Neural crest cell (in vitro differentiated cells): Measurements from ENCODE around the gene CUL1. TPM values are rescaled to one million over a fixed set of nuclear protein-coding genes. Genes with fewer than 3 reads are reported as not detected.

ENCODE experiments used
- DNase-seq: peaks from one replicate; pipeline ENCODE4 v3.0.0; 2021; ENCODE audit warnings: low read depth, mixed read lengths, low spot score
- H3K27ac Mint-ChIP-seq: one replicate; pipeline ENCODE4 v1.8.0; 2021; ENCODE audit warnings: mild to moderate bottlenecking, mixed read lengths; ENCODE audit not compliant: unreplicated experiment
- H3K27me3 Mint-ChIP-seq: 2 replicates; pipeline ENCODE4 v1.8.0; 2021; ENCODE audit warnings: low read depth, mild to moderate bottlenecking, mixed read lengths
- H3K36me3 Mint-ChIP-seq: 2 replicates; pipeline ENCODE4 v1.8.0; 2021; ENCODE audit warnings: low read depth, mild to moderate bottlenecking, mixed read lengths
- H3K4me1 Mint-ChIP-seq: 2 replicates; pipeline ENCODE4 v1.8.0; 2021; ENCODE audit warnings: mixed read lengths
- H3K4me3 Mint-ChIP-seq: one replicate; pipeline ENCODE4 v1.8.0; 2021; ENCODE audit warnings: mild to moderate bottlenecking, mixed read lengths
- H3K9me3 Mint-ChIP-seq: 2 replicates; pipeline ENCODE4 v1.8.0; 2021; ENCODE audit warnings: mixed read lengths
- total RNA-seq: library from RNA; stranded (reverse); gene quantifications from 2 replicates; pipeline ENCODE4 v1.2.1, GENCODE V29; 2021
- TF ChIP-seq, protein P1 (sequence below): fragments of 200-600 bp; sonication (generic); conservative IDR thresholded peaks from 2 replicates; pipeline ENCODE4 v1.5.0; 2021; ENCODE audit warnings: antibody characterized with exemption, mild to moderate bottlenecking

The CUL1 gene
- total RNA-seq, 1 donor from 2014 or later: 70.0 TPM

GRCh38 chr7:148686312-148686937, 12.3 kb upstream of the CUL1 start:
- TF ChIP-seq, protein P1, sequence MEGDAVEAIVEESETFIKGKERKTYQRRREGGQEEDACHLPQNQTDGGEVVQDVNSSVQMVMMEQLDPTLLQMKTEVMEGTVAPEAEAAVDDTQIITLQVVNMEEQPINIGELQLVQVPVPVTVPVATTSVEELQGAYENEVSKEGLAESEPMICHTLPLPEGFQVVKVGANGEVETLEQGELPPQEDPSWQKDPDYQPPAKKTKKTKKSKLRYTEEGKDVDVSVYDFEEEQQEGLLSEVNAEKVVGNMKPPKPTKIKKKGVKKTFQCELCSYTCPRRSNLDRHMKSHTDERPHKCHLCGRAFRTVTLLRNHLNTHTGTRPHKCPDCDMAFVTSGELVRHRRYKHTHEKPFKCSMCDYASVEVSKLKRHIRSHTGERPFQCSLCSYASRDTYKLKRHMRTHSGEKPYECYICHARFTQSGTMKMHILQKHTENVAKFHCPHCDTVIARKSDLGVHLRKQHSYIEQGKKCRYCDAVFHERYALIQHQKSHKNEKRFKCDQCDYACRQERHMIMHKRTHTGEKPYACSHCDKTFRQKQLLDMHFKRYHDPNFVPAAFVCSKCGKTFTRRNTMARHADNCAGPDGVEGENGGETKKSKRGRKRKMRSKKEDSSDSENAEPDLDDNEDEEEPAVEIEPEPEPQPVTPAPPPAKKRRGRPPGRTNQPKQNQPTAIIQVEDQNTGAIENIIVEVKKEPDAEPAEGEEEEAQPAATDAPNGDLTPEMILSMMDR: no peak
- Mint-ChIP-seq H3K4me3 (no peak overlapping the region), H3K4me1 (no peaks in the 10 kb centered on the region), H3K36me3 (no peaks in the 10 kb centered on the region), H3K27me3 (no peaks in the 10 kb centered on the region), H3K9me3 (peaks cover 11% of the 10 kb centered on the region), H3K27ac (no peak overlapping the region)
- no peak for DNase-seq

DNA sequence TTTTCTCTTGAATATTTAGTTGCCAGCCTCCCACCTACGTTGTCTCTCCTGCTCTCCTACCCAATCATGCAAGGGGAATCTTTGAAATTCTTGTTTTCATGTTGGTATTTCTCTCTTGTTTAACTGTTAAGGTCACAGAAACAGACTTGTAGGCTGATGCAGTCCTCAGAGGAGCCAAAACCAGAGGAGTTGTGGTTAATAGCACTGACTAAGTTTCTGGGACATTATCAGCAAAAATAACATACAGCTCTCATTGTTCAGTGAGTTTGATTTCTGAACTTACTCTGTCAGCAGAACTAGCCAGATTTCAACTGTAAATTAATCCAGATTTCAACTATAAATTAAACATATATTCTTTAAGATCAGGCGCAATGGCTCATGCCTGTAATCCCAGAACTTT, 11.1 kb upstream of the CUL1 start:
- Mint-ChIP-seq H3K27me3 (no peaks in the 10 kb centered on the region), H3K9me3 (peaks cover 4% of the 10 kb centered on the region), H3K4me3 (no peak overlapping the region), H3K36me3 (no peaks in the 10 kb centered on the region), H3K27ac (no peak overlapping the region), H3K4me1 (no peaks in the 10 kb centered on the region)
- TF ChIP-seq, protein P1: no peak
- no peak for DNase-seq

DNA sequence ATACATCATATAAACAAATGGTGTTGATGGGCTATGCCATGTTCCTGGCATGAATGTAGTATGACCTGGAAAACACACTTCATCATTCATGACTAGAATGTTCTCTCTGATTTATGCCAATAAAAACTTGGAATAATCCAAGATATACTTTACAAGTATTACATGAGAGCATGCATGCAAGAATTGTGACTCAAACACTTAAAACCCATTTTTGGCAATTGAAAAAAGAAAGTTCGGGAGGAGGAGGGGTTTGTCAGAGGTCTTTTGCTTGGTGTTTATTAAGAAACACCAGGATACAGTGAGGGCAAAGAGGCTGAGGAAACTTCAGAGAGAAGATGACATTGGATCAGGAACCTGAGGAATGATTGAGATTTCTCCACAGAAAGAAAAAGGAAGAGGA, 10.2 kb upstream of the CUL1 start:
- Mint-ChIP-seq H3K36me3 (no peaks in the 10 kb centered on the region), H3K27ac (no peak overlapping the region), H3K4me3 (no peak overlapping the region), H3K4me1 (no peaks in the 10 kb centered on the region), H3K9me3 (peaks cover 4% of the 10 kb centered on the region), H3K27me3 (no peaks in the 10 kb centered on the region)
- TF ChIP-seq, protein P1: no peak
- DNase-seq: no peak

DNA sequence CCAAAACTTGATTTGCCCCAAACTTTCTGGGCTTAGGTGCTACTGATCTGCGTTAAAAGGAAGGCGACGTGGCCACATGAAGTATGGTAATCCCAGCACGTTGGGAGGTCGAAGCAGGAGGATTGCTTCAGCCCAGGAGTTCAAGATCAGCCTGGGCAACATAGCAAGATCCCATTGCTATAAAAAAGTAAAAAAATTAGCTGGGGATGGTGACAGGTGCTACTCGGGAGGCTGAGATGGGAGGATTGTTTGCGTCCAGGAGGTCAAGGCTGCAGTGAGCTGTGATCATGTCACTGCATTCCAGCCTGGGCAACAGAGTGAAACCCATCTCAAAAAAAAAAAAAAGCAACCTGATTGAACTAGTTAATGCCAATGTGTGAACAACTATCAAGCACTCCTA, 5.1 kb upstream of the CUL1 start:
- DNase-seq: no peak
- TF ChIP-seq, protein P1: no peak
- Mint-ChIP-seq H3K4me1 (peaks cover 20% of the 10 kb centered on the region), H3K9me3 (peaks cover 4% of the 10 kb centered on the region), H3K36me3 (no peaks in the 10 kb centered on the region), H3K4me3 (no peak overlapping the region), H3K27me3 (no peaks in the 10 kb centered on the region), H3K27ac (no peak overlapping the region)

DNA sequence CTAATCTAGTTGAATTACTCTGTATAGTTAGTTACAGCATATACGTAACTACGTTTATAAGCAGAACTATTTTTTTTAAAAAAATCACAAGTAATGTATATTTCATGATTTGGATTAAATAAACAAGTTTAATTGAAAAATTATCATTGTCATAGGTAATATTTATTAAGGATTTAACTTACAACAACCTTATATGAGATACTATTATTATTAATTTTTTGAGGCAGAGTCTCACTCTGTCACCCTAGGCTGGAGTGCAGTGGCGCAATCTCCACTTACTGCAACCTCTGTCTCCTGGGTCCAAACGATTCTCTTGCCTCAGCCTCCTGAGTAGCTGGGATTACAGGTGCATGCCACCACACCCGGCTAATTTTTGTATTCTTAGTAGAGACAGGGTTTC, 4.1 kb upstream of the CUL1 start:
- TF ChIP-seq, protein P1: no peak
- DNase-seq: no peak
- no peak overlapping the region for H3K4me3 Mint-ChIP-seq
- no peak overlapping the region for H3K27ac Mint-ChIP-seq
- no peaks in the 10 kb centered on the region for H3K27me3 Mint-ChIP-seq
- H3K4me1 Mint-ChIP-seq: peaks cover 20% of the 10 kb centered on the region
- H3K36me3 Mint-ChIP-seq: no peaks in the 10 kb centered on the region
- peaks cover 4% of the 10 kb centered on the region for H3K9me3 Mint-ChIP-seq
